Measurements from ENCODE around the gene ZNRF1. TPM values are rescaled to one million over a fixed set of nuclear protein-coding genes. Genes with fewer than 3 reads are reported as not detected.

Gene ZNRF1
- total RNA-seq, 2 donors from 2014 or later: 44.9 to 46.1 TPM

GRCh38 chr16:75074304-75074793 is 75.5 kb downstream of the ZNRF1 start:
- 95 to 96% methylated on average over 3 of the region's 4 CpGs for WGBS, 2 experiments (ENCODE audit: insufficient coverage in 1 of 2, insufficient read length in 1 of 2)
- Mint-ChIP-seq H3K36me3 (ENCODE audit: low read depth) (peaks cover 12% of the 10 kb centered on the region), H3K9me3 (no peaks in the 10 kb centered on the region), H3K27ac (no peak overlapping the region), H3K27me3 (ENCODE audit: insufficient read depth) (no peaks in the 10 kb centered on the region), H3K4me3 (no peak overlapping the region), H3K4me1 (peaks cover 22% of the 10 kb centered on the region)
- Histone ChIP-seq H3K27me3 (ENCODE audit: control insufficient read depth, insufficient read depth, low read length, poor library complexity, severe bottlenecking) (no peaks in the 10 kb centered on the region), H3K36me3 (ENCODE audit: control insufficient read depth, insufficient read depth, low read length) (peaks cover 5% of the 10 kb centered on the region), H3K4me1 (ENCODE audit: control insufficient read depth, insufficient read depth, low read length) (peaks cover 5% of the 10 kb centered on the region), H3K9ac (ENCODE audit: extremely low read depth, low read length, poor library complexity, severe bottlenecking) (no peak overlapping the region), H3K4me3 (ENCODE audit: low read length) (no peak overlapping the region), H3K27ac (ENCODE audit: low read depth, low read length) (no peak overlapping the region), H3K9me3 (ENCODE audit: control insufficient read depth, low read length) (no peaks in the 10 kb centered on the region)
- no peak for DNase-seq
- TF ChIP-seq CTCF (conservative IDR thresholded peaks at IDR 0.05): no peak

GRCh38 chr16:75074920-75075687 is 76.3 kb downstream of the ZNRF1 start:
- H3K4me1 Mint-ChIP-seq: peaks cover 18% of the 10 kb centered on the region
- no peaks in the 10 kb centered on the region for H3K9me3 ChIP-seq (ENCODE audit: control insufficient read depth, low read length)
- no peak overlapping the region for H3K4me3 ChIP-seq (ENCODE audit: low read length)
- WGBS, 2 experiments (ENCODE audit: insufficient coverage in 1 of 2, insufficient read length in 1 of 2): 93 to 94% methylated on average over 10 to 12 of the region's 12 CpGs
- H3K27ac Mint-ChIP-seq: no peak overlapping the region
- H3K4me1 ChIP-seq (ENCODE audit: control insufficient read depth, insufficient read depth, low read length): peaks cover 5% of the 10 kb centered on the region
- no peak overlapping the region for H3K27ac ChIP-seq (ENCODE audit: low read depth, low read length)
- H3K4me3 Mint-ChIP-seq: no peak overlapping the region
- no peak for DNase-seq
- peaks cover 12% of the 10 kb centered on the region for H3K36me3 Mint-ChIP-seq (ENCODE audit: low read depth)
- H3K36me3 ChIP-seq (ENCODE audit: control insufficient read depth, insufficient read depth, low read length): peaks cover 5% of the 10 kb centered on the region
- H3K27me3 ChIP-seq (ENCODE audit: control insufficient read depth, insufficient read depth, low read length, poor library complexity, severe bottlenecking): no peaks in the 10 kb centered on the region
- H3K9ac ChIP-seq (ENCODE audit: extremely low read depth, low read length, poor library complexity, severe bottlenecking): no peak overlapping the region
- H3K27me3 Mint-ChIP-seq (ENCODE audit: insufficient read depth): no peaks in the 10 kb centered on the region
- H3K9me3 Mint-ChIP-seq: no peaks in the 10 kb centered on the region
- TF ChIP-seq CTCF (conservative IDR thresholded peaks at IDR 0.05): no peak

GRCh38 chr16:75075688-75076268 is 77.0 kb downstream of the ZNRF1 start:
- Mint-ChIP-seq H3K4me1 (peaks cover 15% of the 10 kb centered on the region), H3K9me3 (no peaks in the 10 kb centered on the region), H3K36me3 (ENCODE audit: low read depth) (peaks cover 12% of the 10 kb centered on the region), H3K27me3 (ENCODE audit: insufficient read depth) (no peaks in the 10 kb centered on the region), H3K4me3 (no peak overlapping the region), H3K27ac (no peak overlapping the region)
- no peak for TF ChIP-seq CTCF (conservative IDR thresholded peaks at IDR 0.05)
- Histone ChIP-seq H3K36me3 (ENCODE audit: control insufficient read depth, insufficient read depth, low read length) (peaks cover 5% of the 10 kb centered on the region), H3K4me1 (ENCODE audit: control insufficient read depth, insufficient read depth, low read length) (peaks cover 5% of the 10 kb centered on the region), H3K27me3 (ENCODE audit: control insufficient read depth, insufficient read depth, low read length, poor library complexity, severe bottlenecking) (no peaks in the 10 kb centered on the region), H3K9me3 (ENCODE audit: control insufficient read depth, low read length) (no peaks in the 10 kb centered on the region), H3K27ac (ENCODE audit: low read depth, low read length) (no peak overlapping the region), H3K9ac (ENCODE audit: extremely low read depth, low read length, poor library complexity, severe bottlenecking) (no peak overlapping the region), H3K4me3 (ENCODE audit: low read length) (no peak overlapping the region)
- 88 to 90% methylated on average over 3 of the region's 3 CpGs for WGBS, 2 experiments (ENCODE audit: insufficient coverage in 1 of 2, insufficient read length in 1 of 2)
- no peak for DNase-seq

Measured in endodermal cell (in vitro differentiated cells).